H1 (cell line): Measurements from ENCODE around the gene LANCL2. TPM values are rescaled to one million over a fixed set of nuclear protein-coding genes. Genes with fewer than 3 reads are reported as not detected.

Experiments
- BACH1 ChIP-seq: IDR thresholded peaks from 2 replicates; pipeline ENCODE4 v1.6.1; 2012; ENCODE audit warnings: low read length, improper control_type of control experiment
- BCL11A ChIP-seq, 2 experiments: IDR thresholded peaks; one replicate each; pipeline ENCODE4 v1.6.1; 2011; ENCODE audit warnings: low read depth in 2 of 2, low read length in 2 of 2, mild to moderate bottlenecking in 2 of 2
- EZH2 ChIP-seq: fragments of 200-600 bp; sonication (generic); IDR thresholded peaks from 2 replicates; pipeline ENCODE4 v1.7.1; 2012; ENCODE audit warnings: low read depth, mild to moderate bottlenecking, moderate library complexity, low read length, inconsistent platforms; ENCODE audit not compliant: severe bottlenecking
- JUND ChIP-seq: IDR thresholded peaks from 2 replicates; pipeline ENCODE4 v1.6.1; 2011; ENCODE audit warnings: mild to moderate bottlenecking, improper control_type of control experiment, low read length
- KDM5A ChIP-seq: fragments of 200-600 bp; IDR thresholded peaks from 2 replicates; pipeline ENCODE4 v1.7.1; 2012; ENCODE audit warnings: mild to moderate bottlenecking, low read length, inconsistent platforms, mixed read lengths
- RBBP5 ChIP-seq: IDR thresholded peaks from 2 replicates; pipeline ENCODE4 v1.7.1; 2012; ENCODE audit warnings: low read depth, mild to moderate bottlenecking, inconsistent platforms, low read length, moderate library complexity, borderline replicate concordance
- RXRA ChIP-seq: IDR thresholded peaks from 2 replicates; pipeline ENCODE4 v1.6.1; 2011; ENCODE audit warnings: low read depth, mild to moderate bottlenecking, low read length, moderate library complexity; ENCODE audit not compliant: insufficient read depth
- polyA plus RNA-seq, 7 experiments: library from polyadenylated mRNA; depleted of rRNA in 3 of 7; stranded (reverse) in 5 of 7; unstranded in 2 of 7; fragments of >200 nt in 5 of 7; fragments of 200-250 nt in 2 of 7; gene quantifications; 1 replicate in 5 of 7; 2 replicates in 1 of 7; 4 replicates in 1 of 7; pipeline versions ENCODE4 v1.2.1 to v1.2.3, GENCODE V29; 2011 to 2013; ENCODE audit warnings: missing spikeins in 2 of 7, mixed read lengths in 2 of 7
- total RNA-seq: library from RNA; stranded (reverse); fragmentation: NEBNext Ultra II Directional; extraction: Animal tissue kit (Norgen Biotek cat#: 25700); gene quantifications from 2 replicates; pipeline ENCODE4 v1.2.1, GENCODE V29; 2021
- TF ChIP-seq, protein P1 (sequence below): fragments of 300-600 bp; sonication (generic); IDR thresholded peaks from 2 replicates; pipeline ENCODE4 v1.7.1; 2012; ENCODE audit warnings: low read length, moderate library complexity, mild to moderate bottlenecking, inconsistent platforms; ENCODE audit not compliant: insufficient replicate concordance

Gene LANCL2
- total and polyA plus RNA-seq, 2 of the 8 experiments (the other 6 are each of a cell fraction or from before 2014, with no cell fraction given): 9.2 to 9.5 TPM

GRCh38 chr7:55475855-55476803 is 111.0 kb downstream of the LANCL2 start (continued):
- TF ChIP-seq, protein P1, sequence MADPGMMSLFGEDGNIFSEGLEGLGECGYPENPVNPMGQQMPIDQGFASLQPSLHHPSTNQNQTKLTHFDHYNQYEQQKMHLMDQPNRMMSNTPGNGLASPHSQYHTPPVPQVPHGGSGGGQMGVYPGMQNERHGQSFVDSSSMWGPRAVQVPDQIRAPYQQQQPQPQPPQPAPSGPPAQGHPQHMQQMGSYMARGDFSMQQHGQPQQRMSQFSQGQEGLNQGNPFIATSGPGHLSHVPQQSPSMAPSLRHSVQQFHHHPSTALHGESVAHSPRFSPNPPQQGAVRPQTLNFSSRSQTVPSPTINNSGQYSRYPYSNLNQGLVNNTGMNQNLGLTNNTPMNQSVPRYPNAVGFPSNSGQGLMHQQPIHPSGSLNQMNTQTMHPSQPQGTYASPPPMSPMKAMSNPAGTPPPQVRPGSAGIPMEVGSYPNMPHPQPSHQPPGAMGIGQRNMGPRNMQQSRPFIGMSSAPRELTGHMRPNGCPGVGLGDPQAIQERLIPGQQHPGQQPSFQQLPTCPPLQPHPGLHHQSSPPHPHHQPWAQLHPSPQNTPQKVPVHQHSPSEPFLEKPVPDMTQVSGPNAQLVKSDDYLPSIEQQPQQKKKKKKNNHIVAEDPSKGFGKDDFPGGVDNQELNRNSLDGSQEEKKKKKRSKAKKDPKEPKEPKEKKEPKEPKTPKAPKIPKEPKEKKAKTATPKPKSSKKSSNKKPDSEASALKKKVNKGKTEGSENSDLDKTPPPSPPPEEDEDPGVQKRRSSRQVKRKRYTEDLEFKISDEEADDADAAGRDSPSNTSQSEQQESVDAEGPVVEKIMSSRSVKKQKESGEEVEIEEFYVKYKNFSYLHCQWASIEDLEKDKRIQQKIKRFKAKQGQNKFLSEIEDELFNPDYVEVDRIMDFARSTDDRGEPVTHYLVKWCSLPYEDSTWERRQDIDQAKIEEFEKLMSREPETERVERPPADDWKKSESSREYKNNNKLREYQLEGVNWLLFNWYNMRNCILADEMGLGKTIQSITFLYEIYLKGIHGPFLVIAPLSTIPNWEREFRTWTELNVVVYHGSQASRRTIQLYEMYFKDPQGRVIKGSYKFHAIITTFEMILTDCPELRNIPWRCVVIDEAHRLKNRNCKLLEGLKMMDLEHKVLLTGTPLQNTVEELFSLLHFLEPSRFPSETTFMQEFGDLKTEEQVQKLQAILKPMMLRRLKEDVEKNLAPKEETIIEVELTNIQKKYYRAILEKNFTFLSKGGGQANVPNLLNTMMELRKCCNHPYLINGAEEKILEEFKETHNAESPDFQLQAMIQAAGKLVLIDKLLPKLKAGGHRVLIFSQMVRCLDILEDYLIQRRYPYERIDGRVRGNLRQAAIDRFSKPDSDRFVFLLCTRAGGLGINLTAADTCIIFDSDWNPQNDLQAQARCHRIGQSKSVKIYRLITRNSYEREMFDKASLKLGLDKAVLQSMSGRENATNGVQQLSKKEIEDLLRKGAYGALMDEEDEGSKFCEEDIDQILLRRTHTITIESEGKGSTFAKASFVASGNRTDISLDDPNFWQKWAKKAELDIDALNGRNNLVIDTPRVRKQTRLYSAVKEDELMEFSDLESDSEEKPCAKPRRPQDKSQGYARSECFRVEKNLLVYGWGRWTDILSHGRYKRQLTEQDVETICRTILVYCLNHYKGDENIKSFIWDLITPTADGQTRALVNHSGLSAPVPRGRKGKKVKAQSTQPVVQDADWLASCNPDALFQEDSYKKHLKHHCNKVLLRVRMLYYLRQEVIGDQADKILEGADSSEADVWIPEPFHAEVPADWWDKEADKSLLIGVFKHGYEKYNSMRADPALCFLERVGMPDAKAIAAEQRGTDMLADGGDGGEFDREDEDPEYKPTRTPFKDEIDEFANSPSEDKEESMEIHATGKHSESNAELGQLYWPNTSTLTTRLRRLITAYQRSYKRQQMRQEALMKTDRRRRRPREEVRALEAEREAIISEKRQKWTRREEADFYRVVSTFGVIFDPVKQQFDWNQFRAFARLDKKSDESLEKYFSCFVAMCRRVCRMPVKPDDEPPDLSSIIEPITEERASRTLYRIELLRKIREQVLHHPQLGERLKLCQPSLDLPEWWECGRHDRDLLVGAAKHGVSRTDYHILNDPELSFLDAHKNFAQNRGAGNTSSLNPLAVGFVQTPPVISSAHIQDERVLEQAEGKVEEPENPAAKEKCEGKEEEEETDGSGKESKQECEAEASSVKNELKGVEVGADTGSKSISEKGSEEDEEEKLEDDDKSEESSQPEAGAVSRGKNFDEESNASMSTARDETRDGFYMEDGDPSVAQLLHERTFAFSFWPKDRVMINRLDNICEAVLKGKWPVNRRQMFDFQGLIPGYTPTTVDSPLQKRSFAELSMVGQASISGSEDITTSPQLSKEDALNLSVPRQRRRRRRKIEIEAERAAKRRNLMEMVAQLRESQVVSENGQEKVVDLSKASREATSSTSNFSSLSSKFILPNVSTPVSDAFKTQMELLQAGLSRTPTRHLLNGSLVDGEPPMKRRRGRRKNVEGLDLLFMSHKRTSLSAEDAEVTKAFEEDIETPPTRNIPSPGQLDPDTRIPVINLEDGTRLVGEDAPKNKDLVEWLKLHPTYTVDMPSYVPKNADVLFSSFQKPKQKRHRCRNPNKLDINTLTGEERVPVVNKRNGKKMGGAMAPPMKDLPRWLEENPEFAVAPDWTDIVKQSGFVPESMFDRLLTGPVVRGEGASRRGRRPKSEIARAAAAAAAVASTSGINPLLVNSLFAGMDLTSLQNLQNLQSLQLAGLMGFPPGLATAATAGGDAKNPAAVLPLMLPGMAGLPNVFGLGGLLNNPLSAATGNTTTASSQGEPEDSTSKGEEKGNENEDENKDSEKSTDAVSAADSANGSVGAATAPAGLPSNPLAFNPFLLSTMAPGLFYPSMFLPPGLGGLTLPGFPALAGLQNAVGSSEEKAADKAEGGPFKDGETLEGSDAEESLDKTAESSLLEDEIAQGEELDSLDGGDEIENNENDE: no peak
- TF ChIP-seq JUND: no peak
- no peak for TF ChIP-seq RBBP5
- no peak for TF ChIP-seq RXRA
- no peak for TF ChIP-seq BACH1
- no peak for TF ChIP-seq EZH2
- no peak for TF ChIP-seq KDM5A
- TF ChIP-seq BCL11A (IDR thresholded peaks at IDR 0.05; ENCODE audit: low read depth in 2 of 2, low read length in 2 of 2): no peak
